ENCODE results near the gene FSTL4. TPM values are rescaled to one million over a fixed set of nuclear protein-coding genes. Genes with fewer than 3 reads are reported as not detected.

Gene FSTL4
- total RNA-seq, 4 donors from 2014 or later: 0.18 to 0.27 (median 0.20) TPM; not detected in 1

GRCh38 chr5:133272345-133272744 is 340.0 kb downstream of the FSTL4 start:
- DNase-seq: no peak
- no peak overlapping the region for H3K27ac ChIP-seq
- no peak overlapping the region for H3K4me3 ChIP-seq
- intact Hi-C loops (cut with DNase I; ENCODE audit: low total_unique reads) (no loop called here), in situ Hi-C loops (cut with MboI; ENCODE audit: low sequenced_read_pairs in 4 of 4) (no loop called here)
- no peaks in the 10 kb centered on the region for H3K9me3 ChIP-seq
- TF ChIP-seq POLR2A (IDR thresholded peaks at IDR 0.05) (no peak), CTCF (IDR thresholded peaks at IDR 0.05 in 4 of 5, conservative IDR thresholded peaks at IDR 0.05 in 1 of 5) (no peak)
- H3K4me1 ChIP-seq: peaks cover 24 to 36% of the 10 kb centered on the region in 2 donors
- no peak for ATAC-seq
- no peaks in the 10 kb centered on the region for H3K27me3 ChIP-seq
- no peaks in the 10 kb centered on the region for H3K36me3 ChIP-seq

GRCh38 chr5:133271606-133272005 is 340.7 kb downstream of the FSTL4 start:
- no peaks in the 10 kb centered on the region for H3K27me3 ChIP-seq
- intact Hi-C loops (cut with DNase I; ENCODE audit: low total_unique reads) (no loop called here), in situ Hi-C loops (cut with MboI; ENCODE audit: low sequenced_read_pairs in 4 of 4) (no loop called here)
- DNase-seq (no peak), ATAC-seq (no peak)
- H3K4me3 ChIP-seq: no peak overlapping the region
- H3K9me3 ChIP-seq: no peaks in the 10 kb centered on the region
- TF ChIP-seq POLR2A (IDR thresholded peaks at IDR 0.05) (no peak), CTCF (IDR thresholded peaks at IDR 0.05 in 4 of 5, conservative IDR thresholded peaks at IDR 0.05 in 1 of 5) (no peak)
- no peaks in the 10 kb centered on the region for H3K36me3 ChIP-seq
- H3K27ac ChIP-seq: no peak overlapping the region
- peaks cover 23 to 35% of the 10 kb centered on the region in 2 donors for H3K4me1 ChIP-seq

GRCh38 chr5:133269691-133270090 is 342.6 kb downstream of the FSTL4 start:
- Histone ChIP-seq H3K4me1 (peaks cover 15% of the 10 kb centered on the region in 2 donors), H3K4me3 (no peak overlapping the region), H3K27me3 (no peaks in the 10 kb centered on the region), H3K27ac (no peak overlapping the region), H3K36me3 (no peaks in the 10 kb centered on the region), H3K9me3 (no peaks in the 10 kb centered on the region)
- in situ Hi-C loops (cut with MboI; ENCODE audit: low sequenced_read_pairs in 4 of 4): no loop called here
- no peak for TF ChIP-seq POLR2A (IDR thresholded peaks at IDR 0.05)
- TF ChIP-seq CTCF (IDR thresholded peaks at IDR 0.05 in 4 of 5, conservative IDR thresholded peaks at IDR 0.05 in 1 of 5): no peak
- no peak for ATAC-seq
- DNase-seq: no peak
- intact Hi-C loops (cut with DNase I; ENCODE audit: low total_unique reads): no loop called here

- no peak for DNase-seq
- no peaks in the 10 kb centered on the region for H3K4me1 ChIP-seq
- TF ChIP-seq POLR2A (IDR thresholded peaks at IDR 0.05) (no peak), CTCF (IDR thresholded peaks at IDR 0.05 in 4 of 5, conservative IDR thresholded peaks at IDR 0.05 in 1 of 5) (no peak)
- H3K4me3 ChIP-seq: no peak overlapping the region
- intact Hi-C loops (cut with DNase I; ENCODE audit: low total_unique reads): no loop called here
- H3K27ac ChIP-seq: no peak overlapping the region
- ATAC-seq: no peak
- no peaks in the 10 kb centered on the region for H3K36me3 ChIP-seq
- in situ Hi-C loops (cut with MboI; ENCODE audit: low sequenced_read_pairs in 4 of 4): no loop called here
- no peaks in the 10 kb centered on the region for H3K9me3 ChIP-seq
- H3K27me3 ChIP-seq: no peaks in the 10 kb centered on the region
Measured at GRCh38 chr5:133267601-133268000, 344.7 kb downstream of the FSTL4 start.

GRCh38 chr5:133266966-133267365 is 345.4 kb downstream of the FSTL4 start:
- intact Hi-C loops (cut with DNase I; ENCODE audit: low total_unique reads) (no loop called here), in situ Hi-C loops (cut with MboI; ENCODE audit: low sequenced_read_pairs in 4 of 4) (no loop called here)
- no peak overlapping the region for H3K4me3 ChIP-seq
- no peaks in the 10 kb centered on the region for H3K27me3 ChIP-seq
- no peaks in the 10 kb centered on the region for H3K36me3 ChIP-seq
- no peak for DNase-seq
- no peak for TF ChIP-seq POLR2A (IDR thresholded peaks at IDR 0.05)
- no peak for TF ChIP-seq CTCF (IDR thresholded peaks at IDR 0.05 in 4 of 5, conservative IDR thresholded peaks at IDR 0.05 in 1 of 5)
- no peaks in the 10 kb centered on the region for H3K9me3 ChIP-seq
- H3K27ac ChIP-seq: no peak overlapping the region
- no peak for ATAC-seq
- no peaks in the 10 kb centered on the region for H3K4me1 ChIP-seq

Measured in gastrocnemius medialis (tissue), 4 donors.